Measurements from ENCODE around the gene NTN1. TPM values are rescaled to one million over a fixed set of nuclear protein-coding genes. Genes with fewer than 3 reads are reported as not detected.

NTN1 gene
- total and polyA plus RNA-seq, 12 donors = 0.12 to 0.84 (median 0.28) TPM

DNA sequence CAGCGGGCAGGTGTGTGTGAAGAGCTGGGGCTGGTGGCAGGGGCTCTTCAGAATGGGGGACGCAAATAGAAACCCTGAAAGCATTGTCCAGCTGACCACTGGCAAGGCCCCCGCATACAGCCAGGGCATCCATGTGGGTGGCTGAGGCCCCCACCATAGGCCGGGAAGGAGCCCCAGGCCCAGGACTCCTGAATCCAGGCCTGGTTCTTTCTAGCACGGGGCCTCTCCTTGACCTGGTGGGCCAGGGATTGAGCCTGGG, 200.5 kb downstream of the NTN1 start:
- Histone ChIP-seq H3K4me3 (no peak overlapping the region), H3K4me1 (replicated peaks in 1 of 2) (no peaks in the 10 kb centered on the region), H3K9me3 (replicated peaks in 1 of 3) (no peaks in the 10 kb centered on the region), H3K27me3 (no peaks in the 10 kb centered on the region), H3K27ac (no peak overlapping the region), H3K36me3 (replicated peaks in 1 of 2) (no peaks in the 10 kb centered on the region)
- 85 to 100% (median 95%) methylated on average over 1 to 5 of the region's 5 CpGs; no CpG with 5 or more reads in 1 of the 4 donors for WGBS, 4 donors
- no peak for DNase-seq
- TF ChIP-seq POLR2A (IDR thresholded peaks at IDR 0.05) = no peak
- TF ChIP-seq, protein P1, sequence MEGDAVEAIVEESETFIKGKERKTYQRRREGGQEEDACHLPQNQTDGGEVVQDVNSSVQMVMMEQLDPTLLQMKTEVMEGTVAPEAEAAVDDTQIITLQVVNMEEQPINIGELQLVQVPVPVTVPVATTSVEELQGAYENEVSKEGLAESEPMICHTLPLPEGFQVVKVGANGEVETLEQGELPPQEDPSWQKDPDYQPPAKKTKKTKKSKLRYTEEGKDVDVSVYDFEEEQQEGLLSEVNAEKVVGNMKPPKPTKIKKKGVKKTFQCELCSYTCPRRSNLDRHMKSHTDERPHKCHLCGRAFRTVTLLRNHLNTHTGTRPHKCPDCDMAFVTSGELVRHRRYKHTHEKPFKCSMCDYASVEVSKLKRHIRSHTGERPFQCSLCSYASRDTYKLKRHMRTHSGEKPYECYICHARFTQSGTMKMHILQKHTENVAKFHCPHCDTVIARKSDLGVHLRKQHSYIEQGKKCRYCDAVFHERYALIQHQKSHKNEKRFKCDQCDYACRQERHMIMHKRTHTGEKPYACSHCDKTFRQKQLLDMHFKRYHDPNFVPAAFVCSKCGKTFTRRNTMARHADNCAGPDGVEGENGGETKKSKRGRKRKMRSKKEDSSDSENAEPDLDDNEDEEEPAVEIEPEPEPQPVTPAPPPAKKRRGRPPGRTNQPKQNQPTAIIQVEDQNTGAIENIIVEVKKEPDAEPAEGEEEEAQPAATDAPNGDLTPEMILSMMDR (IDR thresholded peaks at IDR 0.05) = no peak
- intact Hi-C loops (cut with DNase I) = no loop called here

DNA sequence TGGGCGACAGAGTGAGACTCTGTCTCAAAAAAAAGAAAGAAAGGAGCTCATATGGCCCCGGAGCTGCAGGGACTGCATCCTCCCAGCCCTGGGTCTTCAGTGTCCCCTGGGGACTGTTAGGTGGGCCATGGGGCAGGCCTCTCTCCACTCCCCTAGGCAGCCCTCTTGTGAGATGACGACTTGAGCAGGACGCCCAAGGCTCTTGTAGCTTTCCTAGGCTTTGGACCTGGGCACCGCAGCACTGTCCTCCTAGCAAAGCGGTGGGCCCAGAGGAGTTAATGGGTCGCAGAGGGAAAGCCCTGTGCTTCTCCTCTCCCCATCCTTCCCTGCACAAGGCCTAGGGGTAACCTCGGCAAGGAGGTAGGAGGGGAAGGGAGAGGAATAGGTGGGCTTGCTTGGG, 202.2 kb downstream of the NTN1 start:
- Histone ChIP-seq H3K36me3 (replicated peaks in 1 of 2) (no peaks in the 10 kb centered on the region), H3K9me3 (replicated peaks in 1 of 3) (no peaks in the 10 kb centered on the region), H3K27ac (no peak overlapping the region), H3K4me3 (no peak overlapping the region), H3K4me1 (replicated peaks in 1 of 2) (no peaks in the 10 kb centered on the region), H3K27me3 (no peaks in the 10 kb centered on the region)
- DNase-seq = no peak
- TF ChIP-seq, protein P1 (IDR thresholded peaks at IDR 0.05) = no peak
- no peak for TF ChIP-seq POLR2A (IDR thresholded peaks at IDR 0.05)
- intact Hi-C loops (cut with DNase I) = no loop called here
- 71 to 87% (median 81%) methylated on average over 5 to 8 of the region's 8 CpGs for whole genome bisulfite sequencing, 4 donors

DNA sequence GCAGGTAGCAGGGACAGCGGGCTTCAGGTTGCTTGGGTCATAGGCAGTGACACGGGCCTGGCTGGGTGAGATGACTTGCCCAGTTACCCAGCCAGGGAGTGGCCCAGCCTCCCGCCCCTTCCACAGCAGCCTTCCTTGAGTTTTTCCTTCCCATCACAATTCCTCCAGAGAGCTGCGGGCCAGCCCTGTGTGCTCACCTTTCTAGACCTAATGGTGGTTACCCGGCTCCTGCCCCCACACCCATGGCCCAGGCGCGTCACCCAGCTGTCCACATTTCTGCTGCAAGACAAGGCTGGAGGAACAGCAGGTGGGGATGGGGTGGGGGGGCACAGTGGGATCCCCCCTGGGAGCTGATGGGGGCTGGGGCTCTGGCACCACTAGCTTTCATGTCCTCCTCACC, 203.2 kb downstream of the NTN1 start:
- H3K36me3 ChIP-seq (replicated peaks in 1 of 2) = no peaks in the 10 kb centered on the region
- 93 to 95% (median 94%) methylated on average over 4 to 7 of the region's 7 CpGs for WGBS, 4 donors
- no peak for TF ChIP-seq POLR2A (IDR thresholded peaks at IDR 0.05)
- TF ChIP-seq, protein P1 (IDR thresholded peaks at IDR 0.05) = no peak
- H3K27ac ChIP-seq = no peak overlapping the region
- H3K27me3 ChIP-seq = no peaks in the 10 kb centered on the region
- H3K4me3 ChIP-seq = no peak overlapping the region
- no peaks in the 10 kb centered on the region for H3K4me1 ChIP-seq (replicated peaks in 1 of 2)
- H3K9me3 ChIP-seq (replicated peaks in 1 of 3) = no peaks in the 10 kb centered on the region
- intact Hi-C loops (cut with DNase I) = no loop called here
- DNase-seq = no peak

DNA sequence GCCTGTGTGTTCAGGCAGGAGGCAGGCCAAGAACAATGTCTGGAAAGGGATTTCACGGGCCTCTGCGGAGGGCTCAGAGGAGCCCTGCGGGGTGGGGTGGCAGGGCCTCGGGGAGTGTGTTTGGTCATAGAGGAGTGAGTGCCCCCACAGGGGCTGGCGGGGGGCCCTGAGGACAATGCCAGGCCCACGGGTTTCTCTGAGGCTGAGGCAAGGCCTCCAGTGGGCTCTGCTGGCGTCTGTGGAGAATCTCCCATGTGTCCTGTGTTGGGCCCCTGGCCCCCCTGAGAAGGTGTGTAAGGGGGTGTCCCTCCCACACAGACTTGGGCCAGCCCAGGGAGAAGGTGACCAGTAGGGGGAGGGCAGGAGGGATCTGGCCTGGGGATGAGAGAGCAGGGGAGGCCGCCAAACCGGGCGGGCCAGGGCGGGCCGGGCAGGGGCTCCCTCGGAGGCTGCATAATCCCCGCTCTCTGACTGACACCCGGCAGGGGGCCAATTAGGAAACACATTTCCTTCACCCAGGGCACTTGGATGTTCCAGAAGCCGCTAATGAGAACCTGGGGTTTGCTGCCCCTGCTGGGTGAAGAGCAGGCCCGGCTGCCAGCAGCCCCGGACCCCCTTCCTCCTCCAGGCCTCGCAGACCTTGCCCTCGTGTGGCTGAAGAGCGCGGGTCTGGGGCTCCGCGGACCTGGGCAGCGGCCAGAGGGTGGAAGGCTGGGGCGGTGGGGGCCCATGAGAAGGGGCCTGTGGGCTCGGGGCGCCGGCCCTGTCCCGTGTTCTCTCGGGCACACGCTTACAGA, 204.2 kb downstream of the NTN1 start:
- no peak overlapping the region for H3K27ac ChIP-seq
- no peaks in the 10 kb centered on the region for H3K27me3 ChIP-seq
- TF ChIP-seq POLR2A (IDR thresholded peaks at IDR 0.05) = no peak
- TF ChIP-seq, protein P1 (IDR thresholded peaks at IDR 0.05) = no peak
- WGBS, 4 donors = 66 to 80% (median 73%) methylated on average over 16 to 32 of the region's 32 CpGs
- no peak for DNase-seq
- H3K36me3 ChIP-seq (replicated peaks in 1 of 2) = no peaks in the 10 kb centered on the region
- no peak overlapping the region for H3K4me3 ChIP-seq
- H3K4me1 ChIP-seq (replicated peaks in 1 of 2) = no peaks in the 10 kb centered on the region
- no peaks in the 10 kb centered on the region for H3K9me3 ChIP-seq (replicated peaks in 1 of 3)
- intact Hi-C loops (cut with DNase I) = no loop called here

Measured in adrenal gland (tissue), 12 donors.